Endothelial cell of umbilical vein (primary cell): ENCODE results near the gene PRCC. TPM values are rescaled to one million over a fixed set of nuclear protein-coding genes. Genes with fewer than 3 reads are reported as not detected.

Experiments used
- BruUV-seq: library from RNA; stranded (reverse); fragments of 400-500 nt; replicated peaks from 2 replicates; lab custom pipeline; 2021; lab: Mats Ljungman, UMichigan
- CTCF ChIA-PET: fragments of 300-600, 350-600 bp; sonication (Branson Sonifier 250); formaldehyde crosslinking; loops from one replicate; lab custom pipeline; 2021; ENCODE audit warnings: antibody characterized with exemption, inconsistent platforms; lab: Charles Lee
- POLR2A ChIA-PET: fragments of 300-600, 350-600 bp; sonication (Branson Sonifier 250); formaldehyde crosslinking; loops from one replicate; lab custom pipeline; 2021; ENCODE audit warnings: antibody characterized with exemption, inconsistent platforms; lab: Charles Lee
- DNase-seq: peaks from one replicate; pipeline ENCODE4 v3.0.0-alpha.2; 2011; ENCODE audit warnings: low read depth, low spot score
- FAIRE-seq: peaks from 2 replicates; lab custom pipeline; 2011; peaks lifted over from hg19 to GRCh38; lab: Jason Lieb, UNC
- H2AFZ ChIP-seq: 2 replicates; pipeline ENCODE4 v1.6.0; 2012; ENCODE audit warnings: low read depth, low read length, control low read depth, inconsistent platforms
- H3K27ac ChIP-seq: 2 replicates; pipeline ENCODE4 v1.5.1; 2011; ENCODE audit warnings: low read depth, mild to moderate bottlenecking, control low read depth, low read length, moderate library complexity; ENCODE audit not compliant: insufficient read depth
- H3K27me3 ChIP-seq, 2 experiments: 2 replicates each; pipeline versions ENCODE4 v1.6.0 to v1.6.1; 2011; ENCODE audit warnings: low read length in 2 of 2, mixed read lengths in 1 of 2; ENCODE audit not compliant: control insufficient read depth in 2 of 2, insufficient read depth in 2 of 2
- H3K36me3 ChIP-seq, 2 experiments: 2 replicates in 1 of 2; 3 replicates in 1 of 2; pipeline ENCODE4 v1.5.1; 2011; ENCODE audit warnings: low read length in 2 of 2, mild to moderate bottlenecking in 1 of 2, moderate library complexity in 1 of 2; ENCODE audit not compliant: control insufficient read depth in 2 of 2, insufficient read depth in 2 of 2; ENCODE audit errors: extremely low read depth in 1 of 2
- H3K4me1 ChIP-seq: 3 replicates; pipeline ENCODE4 v1.5.1; 2011; ENCODE audit warnings: mild to moderate bottlenecking, low read length; ENCODE audit not compliant: control insufficient read depth, insufficient read depth; ENCODE audit errors: extremely low read depth
- H3K4me2 ChIP-seq: 2 replicates; pipeline ENCODE4 v1.6.1; 2011; ENCODE audit warnings: low read length, control low read depth, mixed read lengths; ENCODE audit not compliant: insufficient read depth
- H3K4me3 ChIP-seq, 3 experiments: fragments of 200-600 bp in 1 of 3; sonication (generic), shearing (Covaris generic) in 1 of 3; replicated peaks in 1 of 3; 2 replicates each; pipeline ENCODE4 v1.5.1; 2011 to 2016; ENCODE audit warnings: control low read depth in 3 of 3, low read length in 3 of 3, mild to moderate bottlenecking in 2 of 3, inconsistent platforms in 1 of 3, low read depth in 1 of 3, moderate library complexity in 1 of 3; ENCODE audit not compliant: insufficient read depth in 1 of 3
- H3K79me2 ChIP-seq: 2 replicates; pipeline ENCODE4 v1.6.0; 2012; ENCODE audit warnings: low read length, inconsistent platforms; ENCODE audit not compliant: control insufficient read depth, insufficient read depth
- H3K9ac ChIP-seq: replicated peaks from 2 replicates; pipeline ENCODE3; 2011; ENCODE audit warnings: low read length, control low read depth; ENCODE audit not compliant: insufficient read depth; ENCODE audit errors: extremely low read depth
- H3K9me1 ChIP-seq: replicated peaks from 3 replicates; pipeline ENCODE4 v1.6.0; 2011; ENCODE audit warnings: mild to moderate bottlenecking, low read length; ENCODE audit not compliant: control insufficient read depth, insufficient read depth; ENCODE audit errors: extremely low read depth
- H3K9me3 ChIP-seq: replicated peaks from 2 replicates; pipeline ENCODE4 v1.5.1; 2012; ENCODE audit warnings: low read length, inconsistent platforms; ENCODE audit not compliant: control insufficient read depth, insufficient read depth
- H4K20me1 ChIP-seq: replicated peaks from 2 replicates; pipeline ENCODE3; 2011; ENCODE audit warnings: mild to moderate bottlenecking, low read length; ENCODE audit not compliant: control insufficient read depth, insufficient read depth; ENCODE audit errors: extremely low read depth
- FOS ChIP-seq: IDR thresholded peaks from 2 replicates; pipeline ENCODE4 v1.6.1; 2011; ENCODE audit warnings: mild to moderate bottlenecking, low read length, moderate library complexity, borderline replicate concordance; ENCODE audit not compliant: insufficient read depth
- GATA2 ChIP-seq: IDR thresholded peaks from 2 replicates; pipeline ENCODE4 v1.7.0; 2011; ENCODE audit warnings: low read depth, mild to moderate bottlenecking, moderate library complexity, mixed read lengths, low read length; ENCODE audit not compliant: insufficient read length, insufficient read depth
- JUN ChIP-seq: IDR thresholded peaks from 2 replicates; pipeline ENCODE4 v1.6.1; 2011; ENCODE audit warnings: borderline replicate concordance, low read depth; ENCODE audit not compliant: insufficient read length, insufficient read depth
- MYC ChIP-seq: IDR thresholded peaks from one replicate; pipeline ENCODE4 v1.6.1; 2011; ENCODE audit warnings: mild to moderate bottlenecking, low read depth, low read length
- POLR2A ChIP-seq: IDR thresholded peaks from 2 replicates; pipeline ENCODE4 v1.6.1; 2012; ENCODE audit warnings: low read depth, mild to moderate bottlenecking, control low read depth, low read length
- POLR2AphosphoS5 ChIP-seq: IDR thresholded peaks from 2 replicates; pipeline ENCODE4 v1.6.1; 2012; ENCODE audit warnings: low read depth, mild to moderate bottlenecking, control low read depth, low read length, moderate library complexity; ENCODE audit not compliant: insufficient read depth
- dilution Hi-C: fragments of 300-500 bp; cut with MboI; formaldehyde crosslinking; loops from one replicate; pipeline ENCODE4 v1.15.0; 2019; ENCODE audit warnings: low sequenced_read_pairs; ENCODE audit not compliant: extremely low pct_ligation_motif_present
- intact Hi-C: fragments of 100-400 bp; cut with micrococcal nuclease; formaldehyde crosslinking; loops from one replicate; pipeline ENCODE4 v1.10.0; 2022
- polyA plus RNA-seq, 4 experiments: library from polyadenylated mRNA; depleted of rRNA in 3 of 4; stranded (reverse) in 3 of 4; unstranded in 1 of 4; fragments of >200 nt; gene quantifications; 2 replicates each; pipeline versions ENCODE4 v1.2.1 to v1.2.3, GENCODE V29; 2011 to 2012; ENCODE audit warnings: missing spikeins in 1 of 4
- total RNA-seq: library from RNA; stranded (reverse); gene quantifications from 2 replicates; pipeline ENCODE4 v1.2.3, GENCODE V29; 2021
- TF ChIP-seq, protein P1 (sequence below), 2 donors: IDR thresholded peaks; 1 replicate in 1 of 2; 2 replicates in 1 of 2; pipeline ENCODE4 v1.5.1; 2011; ENCODE audit warnings: low read length in 2 of 2, mild to moderate bottlenecking in 2 of 2, moderate library complexity in 2 of 2, control low read depth in 1 of 2, inconsistent platforms in 1 of 2, low read depth in 1 of 2; ENCODE audit not compliant: insufficient read depth in 1 of 2; ENCODE audit errors: extremely low read depth in 1 of 2
- TF ChIP-seq, protein P2 (sequence below): IDR thresholded peaks from 2 replicates; pipeline ENCODE4 v1.6.1; 2011; ENCODE audit not compliant: insufficient read depth, insufficient read length

The PRCC gene
- total and polyA plus RNA-seq, 2 donors (not counting 3 experiments of a cell fraction or from before 2014, with no cell fraction given), result 71.5 to 77.4 TPM

DNA sequence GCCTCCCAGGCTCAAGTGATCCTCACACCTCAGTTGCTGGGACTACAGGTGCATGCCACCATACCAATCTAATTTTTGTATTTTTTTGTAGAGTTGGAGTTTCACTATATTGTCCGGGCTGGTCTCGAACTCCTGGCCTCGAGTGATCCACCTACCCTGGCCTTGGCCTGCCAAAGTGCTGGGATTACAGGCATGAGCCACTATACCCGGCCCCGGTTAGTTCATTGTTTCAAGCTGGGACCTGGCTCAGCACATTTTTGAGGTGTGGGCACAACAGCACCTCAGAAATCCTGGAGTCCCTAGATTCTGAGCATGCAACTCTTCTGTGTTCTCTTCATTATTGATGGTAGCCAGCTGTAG, 28.0 kb downstream of the PRCC start:
- H3K36me3 ChIP-seq, result peaks cover 33 to 44% of the 10 kb centered on the region in 2 experiments
- DNase-seq (no peak), FAIRE-seq (no peak)
- no peak overlapping the region for H2AFZ ChIP-seq
- intact Hi-C loops, result no loop called here
- no peak overlapping the region for H3K27ac ChIP-seq
- no peaks in the 10 kb centered on the region for H3K27me3 ChIP-seq
- H3K9ac ChIP-seq, result no peak overlapping the region
- no peak overlapping the region for H3K4me2 ChIP-seq
- no peak overlapping the region for H3K4me3 ChIP-seq
- ChIA-PET CTCF (interaction anchor here (1.1 to 5.6 kb wide), 9 partner anchors 19 to 132 kb away, joined by 5 to 125 read pairs (median 23); partner anchors contain the start of genes INSRR, ISG20L2, METTL25B and NTRK1), POLR2A (no interaction called here)
- H3K9me1 ChIP-seq, result no peaks in the 10 kb centered on the region
- H3K79me2 ChIP-seq, result no peaks in the 10 kb centered on the region
- no peaks in the 10 kb centered on the region for H3K9me3 ChIP-seq
- no peaks in the 10 kb centered on the region for H3K4me1 ChIP-seq
- dilution Hi-C loops, result no loop called here
- H4K20me1 ChIP-seq, result no peaks in the 10 kb centered on the region
- TF ChIP-seq POLR2AphosphoS5, result no peak
- TF ChIP-seq, protein P1, sequence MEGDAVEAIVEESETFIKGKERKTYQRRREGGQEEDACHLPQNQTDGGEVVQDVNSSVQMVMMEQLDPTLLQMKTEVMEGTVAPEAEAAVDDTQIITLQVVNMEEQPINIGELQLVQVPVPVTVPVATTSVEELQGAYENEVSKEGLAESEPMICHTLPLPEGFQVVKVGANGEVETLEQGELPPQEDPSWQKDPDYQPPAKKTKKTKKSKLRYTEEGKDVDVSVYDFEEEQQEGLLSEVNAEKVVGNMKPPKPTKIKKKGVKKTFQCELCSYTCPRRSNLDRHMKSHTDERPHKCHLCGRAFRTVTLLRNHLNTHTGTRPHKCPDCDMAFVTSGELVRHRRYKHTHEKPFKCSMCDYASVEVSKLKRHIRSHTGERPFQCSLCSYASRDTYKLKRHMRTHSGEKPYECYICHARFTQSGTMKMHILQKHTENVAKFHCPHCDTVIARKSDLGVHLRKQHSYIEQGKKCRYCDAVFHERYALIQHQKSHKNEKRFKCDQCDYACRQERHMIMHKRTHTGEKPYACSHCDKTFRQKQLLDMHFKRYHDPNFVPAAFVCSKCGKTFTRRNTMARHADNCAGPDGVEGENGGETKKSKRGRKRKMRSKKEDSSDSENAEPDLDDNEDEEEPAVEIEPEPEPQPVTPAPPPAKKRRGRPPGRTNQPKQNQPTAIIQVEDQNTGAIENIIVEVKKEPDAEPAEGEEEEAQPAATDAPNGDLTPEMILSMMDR (IDR thresholded peaks at IDR 0.05; ENCODE audit: extremely low read depth in 1 of 2, insufficient read depth in 1 of 2, low read depth in 1 of 2, low read length in 2 of 2), result no peak
- TF ChIP-seq POLR2A, result no peak
- no peak for TF ChIP-seq MYC
- no peak for TF ChIP-seq FOS
- no peak for TF ChIP-seq JUN
- TF ChIP-seq GATA2, result no peak
- TF ChIP-seq, protein P2, sequence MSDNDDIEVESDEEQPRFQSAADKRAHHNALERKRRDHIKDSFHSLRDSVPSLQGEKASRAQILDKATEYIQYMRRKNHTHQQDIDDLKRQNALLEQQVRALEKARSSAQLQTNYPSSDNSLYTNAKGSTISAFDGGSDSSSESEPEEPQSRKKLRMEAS, result no peak
- BruUV-seq, result no TSS peak
